Measurements from ENCODE around the gene GPR146.
"Not testable (repeated sequence)": the region's sequence is repeated elsewhere in the genome, so short reads cannot be mapped to it uniquely, and the experiment has no call there.

The GPR146 gene

DNA sequence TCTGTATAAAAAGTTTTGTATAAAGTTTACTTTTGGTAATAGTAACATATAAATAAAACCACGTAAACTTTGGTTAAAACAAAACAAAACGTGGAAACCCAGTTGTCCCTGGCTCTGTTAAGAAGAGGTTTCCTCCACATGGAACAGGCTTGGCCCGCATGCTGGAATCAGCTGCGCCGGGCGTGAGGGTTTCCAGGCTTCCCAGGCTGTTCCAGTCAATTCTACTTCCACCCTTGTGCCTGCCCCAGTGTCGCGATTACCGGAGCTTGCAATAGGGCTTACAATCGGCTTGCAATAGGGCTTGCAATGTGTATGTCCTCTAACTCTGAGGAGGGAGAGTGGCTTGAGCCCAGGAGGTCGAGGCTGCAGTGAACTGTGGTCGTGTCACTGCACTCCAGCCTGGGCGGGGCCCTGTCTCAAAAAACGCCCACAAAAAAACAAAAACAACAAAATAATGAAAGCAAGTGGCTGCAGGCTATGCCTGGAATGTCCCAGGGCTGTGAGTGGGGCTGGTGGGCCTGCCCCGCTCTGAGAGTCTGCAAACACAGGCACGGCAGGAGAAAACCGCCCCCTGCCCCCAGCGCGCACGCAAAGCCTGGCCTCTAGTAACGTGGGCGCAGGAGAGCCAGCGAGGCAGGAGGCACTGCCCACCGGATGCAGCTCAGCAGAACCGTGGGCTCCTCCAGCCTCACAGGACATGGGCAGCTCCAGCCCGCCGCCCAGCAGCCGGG is 45.0 kb upstream of the GPR146 start:
- DNase-seq (ENCODE audit: low read depth) = no peak
- TF ChIP-seq, protein P1, sequence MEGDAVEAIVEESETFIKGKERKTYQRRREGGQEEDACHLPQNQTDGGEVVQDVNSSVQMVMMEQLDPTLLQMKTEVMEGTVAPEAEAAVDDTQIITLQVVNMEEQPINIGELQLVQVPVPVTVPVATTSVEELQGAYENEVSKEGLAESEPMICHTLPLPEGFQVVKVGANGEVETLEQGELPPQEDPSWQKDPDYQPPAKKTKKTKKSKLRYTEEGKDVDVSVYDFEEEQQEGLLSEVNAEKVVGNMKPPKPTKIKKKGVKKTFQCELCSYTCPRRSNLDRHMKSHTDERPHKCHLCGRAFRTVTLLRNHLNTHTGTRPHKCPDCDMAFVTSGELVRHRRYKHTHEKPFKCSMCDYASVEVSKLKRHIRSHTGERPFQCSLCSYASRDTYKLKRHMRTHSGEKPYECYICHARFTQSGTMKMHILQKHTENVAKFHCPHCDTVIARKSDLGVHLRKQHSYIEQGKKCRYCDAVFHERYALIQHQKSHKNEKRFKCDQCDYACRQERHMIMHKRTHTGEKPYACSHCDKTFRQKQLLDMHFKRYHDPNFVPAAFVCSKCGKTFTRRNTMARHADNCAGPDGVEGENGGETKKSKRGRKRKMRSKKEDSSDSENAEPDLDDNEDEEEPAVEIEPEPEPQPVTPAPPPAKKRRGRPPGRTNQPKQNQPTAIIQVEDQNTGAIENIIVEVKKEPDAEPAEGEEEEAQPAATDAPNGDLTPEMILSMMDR (IDR thresholded peaks at IDR 0.05; ENCODE audit: control insufficient read depth, insufficient read depth, low read depth, low read length, missing control alignments) = no peak
- no peak overlapping the region for H3K4me3 ChIP-seq (ENCODE audit: control insufficient read depth, low read depth, low read length)

GRCh38 chr7:999941-1000935 is 44.1 kb upstream of the GPR146 start:
- no peak for DNase-seq (ENCODE audit: low read depth)
- no peak overlapping the region for H3K4me3 ChIP-seq (ENCODE audit: control insufficient read depth, low read depth, low read length)
- TF ChIP-seq, protein P1 (IDR thresholded peaks at IDR 0.05; ENCODE audit: control insufficient read depth, insufficient read depth, low read depth, low read length, missing control alignments) = no peak

- H3K4me3 ChIP-seq (ENCODE audit: control insufficient read depth, low read depth, low read length); DNase-seq (ENCODE audit: low read depth): not testable (repeated sequence)
Observed at GRCh38 chr7:1001069-1001770, 43.1 kb upstream of the GPR146 start.

DNA sequence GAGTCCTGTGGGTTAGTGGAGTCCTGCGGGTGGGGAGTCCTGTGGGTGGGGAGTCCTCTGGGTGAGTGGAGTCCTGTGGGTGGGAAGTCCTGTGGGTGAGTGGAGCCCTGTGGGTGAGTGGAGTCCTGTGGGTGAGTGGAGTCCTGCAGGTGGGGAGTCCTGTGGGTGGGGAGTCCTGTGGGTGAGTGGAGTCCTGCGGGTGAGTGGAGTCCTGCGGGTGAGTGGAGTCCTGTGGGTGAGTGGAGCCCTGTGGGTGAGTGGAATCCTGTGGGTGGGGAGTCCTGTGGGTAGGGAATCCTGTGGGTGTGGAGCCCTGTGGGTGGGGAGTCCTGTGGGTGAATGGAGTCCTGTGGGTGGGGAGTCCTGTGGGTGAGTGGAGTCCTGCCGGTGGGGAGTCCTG is 42.3 kb upstream of the GPR146 start:
- DNase-seq (ENCODE audit: low read depth); H3K4me3 ChIP-seq (ENCODE audit: control insufficient read depth, low read depth, low read length): not testable (repeated sequence)

DNA sequence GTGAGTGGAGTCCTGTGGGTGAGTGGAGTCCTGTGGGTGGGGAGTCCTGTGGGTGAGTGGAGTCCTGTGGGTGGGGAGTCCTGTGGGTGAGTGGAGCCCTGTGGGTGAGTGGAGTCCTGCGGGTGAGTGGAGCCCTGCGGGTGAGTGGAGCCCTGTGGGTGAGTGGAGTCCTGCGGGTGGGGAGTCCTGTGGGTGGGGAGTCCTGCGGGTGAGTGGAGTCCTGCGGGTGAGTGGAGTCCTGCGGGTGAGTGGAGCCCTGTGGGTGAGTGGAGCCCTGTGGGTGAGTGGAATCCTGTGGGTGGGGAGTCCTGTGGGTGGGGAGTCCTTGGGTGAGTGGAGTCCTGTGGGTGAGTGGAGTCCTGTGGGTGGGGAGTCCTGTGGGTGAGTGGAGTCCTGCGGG is 41.9 kb upstream of the GPR146 start:
- H3K4me3 ChIP-seq (ENCODE audit: control insufficient read depth, low read depth, low read length); DNase-seq (ENCODE audit: low read depth): not testable (repeated sequence)

- DNase-seq (ENCODE audit: low read depth) = no peak
- TF ChIP-seq, protein P1 (IDR thresholded peaks at IDR 0.05; ENCODE audit: control insufficient read depth, insufficient read depth, low read depth, low read length, missing control alignments) = no peak
- no peak overlapping the region for H3K4me3 ChIP-seq (ENCODE audit: control insufficient read depth, low read depth, low read length)
Observed at GRCh38 chr7:1004018-1004852, 40.1 kb upstream of the GPR146 start.

DNA sequence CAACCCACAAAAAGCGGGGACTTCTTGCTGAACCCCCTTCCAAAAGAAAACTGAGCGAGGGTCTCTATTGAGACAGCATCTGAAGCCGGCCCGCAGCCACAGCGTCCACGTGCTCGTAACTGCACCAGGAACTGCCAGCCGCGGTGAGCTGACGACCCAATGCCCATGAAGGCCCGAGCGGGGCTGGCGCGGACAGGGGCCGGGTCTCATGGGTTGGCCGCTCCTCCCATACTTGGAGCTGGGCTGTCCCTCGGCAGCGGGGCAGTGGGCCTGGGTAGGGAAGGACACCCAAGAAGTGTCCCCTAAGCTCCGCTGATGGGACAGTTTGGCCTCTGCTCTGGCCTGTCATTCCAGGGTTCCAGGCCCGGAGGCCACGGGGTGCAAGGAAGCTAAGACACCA is 39.0 kb upstream of the GPR146 start:
- DNase-seq (ENCODE audit: low read depth) = no peak
- TF ChIP-seq, protein P1 (IDR thresholded peaks at IDR 0.05; ENCODE audit: control insufficient read depth, insufficient read depth, low read depth, low read length, missing control alignments) = no peak
- no peak overlapping the region for H3K4me3 ChIP-seq (ENCODE audit: control insufficient read depth, low read depth, low read length)

Data from AG09309 (cell line).